HEK293 (cell line): ENCODE measurements around the gene DIPK1C.

Source experiments
- CTCF ChIA-PET: fragments of 350-600 bp; formaldehyde crosslinking; extraction: SDS; loops from one replicate; lab custom pipeline; 2021; ENCODE audit warnings: antibody characterized with exemption; lab: Yijun Ruan, JAX
- POLR2A ChIA-PET: fragments of 300-600 bp; formaldehyde crosslinking; extraction: SDS; loops from one replicate; lab custom pipeline; 2020; ENCODE audit warnings: antibody characterized with exemption, inconsistent platforms; lab: Yijun Ruan, JAX
- H3K27ac ChIP-seq: fragments of 200-500 bp; sonication (Bioruptor generic); 2 replicates; pipeline ENCODE4 v1.5.1; 2014; ENCODE audit warnings: low read depth, low read length, control low read depth, inconsistent platforms; ENCODE audit errors: extremely low read depth
- H3K36me3 ChIP-seq, 2 experiments: fragments of 200-500 bp in 1 of 2; sonication (Bioruptor generic) in 1 of 2; 1 replicate in 1 of 2; 2 replicates in 1 of 2; pipeline ENCODE4 v1.5.1; 2014 to 2017; ENCODE audit warnings: inconsistent platforms in 2 of 2, low read length in 2 of 2; ENCODE audit not compliant: control insufficient read depth in 2 of 2, insufficient read depth in 1 of 2
- H3K4me1 ChIP-seq: fragments of 200-500 bp; sonication (Bioruptor generic); 2 replicates; pipeline ENCODE4 v1.5.1; 2014; ENCODE audit warnings: mild to moderate bottlenecking, low read length, inconsistent platforms; ENCODE audit not compliant: control insufficient read depth, insufficient read depth
- H3K4me3 ChIP-seq: 2 replicates; pipeline ENCODE4 v1.5.1; 2011; ENCODE audit warnings: low read depth, mild to moderate bottlenecking, control low read depth, low read length, moderate library complexity
- H3K9me3 ChIP-seq: fragments of 200-500 bp; sonication (Bioruptor generic); 2 replicates; pipeline ENCODE4 v1.5.1; 2014; ENCODE audit warnings: low read depth, low read length, inconsistent platforms; ENCODE audit not compliant: control insufficient read depth, insufficient read depth
- EGR2 ChIP-seq: fragments of 450-650 bp; formaldehyde crosslinking; IDR thresholded peaks from 2 replicates; pipeline ENCODE4 v1.5.1; 2016; ENCODE audit warnings: low read depth, missing biosample characterization, missing genetic modification characterization
- FEZF1 ChIP-seq: fragments of 450-650 bp; formaldehyde crosslinking; IDR thresholded peaks from 2 replicates; pipeline ENCODE4 v1.5.1; 2016; ENCODE audit warnings: missing biosample characterization, missing genetic modification characterization
- GLI4 ChIP-seq: fragments of 450-650 bp; formaldehyde crosslinking; IDR thresholded peaks from 2 replicates; pipeline ENCODE4 v1.5.1; 2016; ENCODE audit warnings: missing biosample characterization, missing genetic modification characterization
- IKZF3 ChIP-seq: fragments of 450-650 bp; IDR thresholded peaks from 2 replicates; pipeline ENCODE4 v1.5.0; 2018; ENCODE audit warnings: missing biosample characterization, mild to moderate bottlenecking, missing genetic modification characterization, moderate library complexity
- KLF7 ChIP-seq: fragments of 450-650 bp; formaldehyde crosslinking; IDR thresholded peaks from 2 replicates; pipeline ENCODE4 v1.5.1; 2016; ENCODE audit warnings: missing biosample characterization, missing genetic modification characterization, borderline replicate concordance
- PATZ1 ChIP-seq: fragments of 450-650 bp; formaldehyde crosslinking; IDR thresholded peaks from 2 replicates; pipeline ENCODE4 v1.5.1; 2016; ENCODE audit warnings: missing biosample characterization, missing genetic modification characterization
- SALL2 ChIP-seq: fragments of 450-650 bp; formaldehyde crosslinking; IDR thresholded peaks from 2 replicates; pipeline ENCODE4 v1.5.0; 2017; ENCODE audit warnings: missing biosample characterization, mild to moderate bottlenecking, missing genetic modification characterization, borderline replicate concordance
- SCRT1 ChIP-seq: fragments of 450-650 bp; formaldehyde crosslinking; IDR thresholded peaks from 2 replicates; pipeline ENCODE4 v1.5.1; 2016; ENCODE audit warnings: missing biosample characterization, missing genetic modification characterization, borderline replicate concordance
- YY1 ChIP-seq: fragments of 450-650 bp; formaldehyde crosslinking; IDR thresholded peaks from 2 replicates; pipeline ENCODE4 v1.5.1; 2018; ENCODE audit warnings: missing biosample characterization, missing genetic modification characterization
- ZBTB10 ChIP-seq: fragments of 450-650 bp; formaldehyde crosslinking; IDR thresholded peaks from 2 replicates; pipeline ENCODE4 v1.5.1; 2016; ENCODE audit warnings: missing biosample characterization, missing genetic modification characterization
- ZBTB20 ChIP-seq: fragments of 450-650 bp; formaldehyde crosslinking; IDR thresholded peaks from 2 replicates; pipeline ENCODE4 v1.5.1; 2016; ENCODE audit warnings: missing biosample characterization, missing genetic modification characterization
- ZFHX2 ChIP-seq: fragments of 450-650 bp; formaldehyde crosslinking; conservative IDR thresholded peaks from 2 replicates; pipeline ENCODE4 v1.5.1; 2016; ENCODE audit warnings: missing biosample characterization, missing genetic modification characterization
- ZFP3 ChIP-seq: fragments of 450-650 bp; formaldehyde crosslinking; IDR thresholded peaks from 2 replicates; pipeline ENCODE4 v1.5.1; 2016; ENCODE audit warnings: low read depth, missing biosample characterization, missing genetic modification characterization
- ZNF112 ChIP-seq: fragments of 450-650 bp; formaldehyde crosslinking; IDR thresholded peaks from 2 replicates; pipeline ENCODE4 v1.5.0; 2017; ENCODE audit warnings: missing biosample characterization, missing genetic modification characterization
- ZNF138 ChIP-seq: fragments of 450-650 bp; formaldehyde crosslinking; IDR thresholded peaks from 2 replicates; pipeline ENCODE4 v1.5.1; 2016; ENCODE audit warnings: missing biosample characterization, missing genetic modification characterization, borderline replicate concordance
- ZNF184 ChIP-seq: fragments of 450-650 bp; IDR thresholded peaks from 2 replicates; pipeline ENCODE4 v1.5.1; 2018; ENCODE audit warnings: missing biosample characterization, mild to moderate bottlenecking, missing genetic modification characterization
- ZNF2 ChIP-seq: fragments of 450-650 bp; formaldehyde crosslinking; IDR thresholded peaks from 2 replicates; pipeline ENCODE4 v1.5.1; 2016; ENCODE audit warnings: missing biosample characterization, missing genetic modification characterization
- ZNF211 ChIP-seq: fragments of 450-650 bp; formaldehyde crosslinking; IDR thresholded peaks from 2 replicates; pipeline ENCODE4 v1.5.1; 2016; ENCODE audit warnings: low read depth, missing biosample characterization, missing genetic modification characterization
- ZNF324 ChIP-seq: fragments of 450-650 bp; formaldehyde crosslinking; IDR thresholded peaks from 2 replicates; pipeline ENCODE4 v1.5.1; 2016; ENCODE audit warnings: missing biosample characterization, missing genetic modification characterization
- ZNF362 ChIP-seq: fragments of 450-650 bp; formaldehyde crosslinking; IDR thresholded peaks from 2 replicates; pipeline ENCODE4 v1.5.1; 2016; ENCODE audit warnings: missing biosample characterization, missing genetic modification characterization
- ZNF585B ChIP-seq: fragments of 450-650 bp; formaldehyde crosslinking; IDR thresholded peaks from 2 replicates; pipeline ENCODE4 v1.5.1; 2016; ENCODE audit warnings: missing biosample characterization, missing genetic modification characterization
- ZNF658 ChIP-seq: fragments of 450-650 bp; formaldehyde crosslinking; IDR thresholded peaks from 2 replicates; pipeline ENCODE4; 2016; ENCODE audit warnings: missing biosample characterization, missing genetic modification characterization
- ZNF747 ChIP-seq: fragments of 450-650 bp; formaldehyde crosslinking; IDR thresholded peaks from 2 replicates; pipeline ENCODE4 v1.5.1; 2016; ENCODE audit warnings: missing biosample characterization, missing genetic modification characterization
- ZNF768 ChIP-seq: fragments of 450-650 bp; formaldehyde crosslinking; IDR thresholded peaks from 2 replicates; pipeline ENCODE4 v1.5.1; 2018; ENCODE audit warnings: missing biosample characterization, mild to moderate bottlenecking, missing genetic modification characterization
- TF ChIP-seq, protein P1 (sequence below): fragments of 450-650 bp; formaldehyde crosslinking; IDR thresholded peaks from 2 replicates; pipeline ENCODE4 v1.5.1; 2017; ENCODE audit warnings: missing biosample characterization, missing genetic modification characterization

The DIPK1C gene

GRCh38 chr18:74473976-74474640 lies 17.0 kb upstream of the DIPK1C start:
- Histone ChIP-seq H3K4me1 (no peaks in the 10 kb centered on the region), H3K36me3 (no peaks in the 10 kb centered on the region), H3K9me3 (no peaks in the 10 kb centered on the region), H3K27ac (no peak overlapping the region), H3K4me3 (no peak overlapping the region)
- ChIA-PET CTCF (no interaction called here), POLR2A (no interaction called here)
- TF ChIP-seq PATZ1 (tag by site-specific recombination) = no peak
- no peak for TF ChIP-seq IKZF3
- TF ChIP-seq ZNF2 (tag by site-specific recombination) = no peak
- no peak for TF ChIP-seq ZNF138
- TF ChIP-seq EGR2 (tag by site-specific recombination) = peak; percentile 52; the same call in 1 of the 2 replicates
- TF ChIP-seq ZNF658 (tag by site-specific recombination) = no peak
- TF ChIP-seq ZFHX2 (tag by site-specific recombination) = 0 out of 2 replicates have a peak, but pooled peaks have one; percentile 14
- TF ChIP-seq, protein P1, sequence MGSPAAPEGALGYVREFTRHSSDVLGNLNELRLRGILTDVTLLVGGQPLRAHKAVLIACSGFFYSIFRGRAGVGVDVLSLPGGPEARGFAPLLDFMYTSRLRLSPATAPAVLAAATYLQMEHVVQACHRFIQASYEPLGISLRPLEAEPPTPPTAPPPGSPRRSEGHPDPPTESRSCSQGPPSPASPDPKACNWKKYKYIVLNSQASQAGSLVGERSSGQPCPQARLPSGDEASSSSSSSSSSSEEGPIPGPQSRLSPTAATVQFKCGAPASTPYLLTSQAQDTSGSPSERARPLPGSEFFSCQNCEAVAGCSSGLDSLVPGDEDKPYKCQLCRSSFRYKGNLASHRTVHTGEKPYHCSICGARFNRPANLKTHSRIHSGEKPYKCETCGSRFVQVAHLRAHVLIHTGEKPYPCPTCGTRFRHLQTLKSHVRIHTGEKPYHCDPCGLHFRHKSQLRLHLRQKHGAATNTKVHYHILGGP (tag by site-specific recombination) = no peak

DNA sequence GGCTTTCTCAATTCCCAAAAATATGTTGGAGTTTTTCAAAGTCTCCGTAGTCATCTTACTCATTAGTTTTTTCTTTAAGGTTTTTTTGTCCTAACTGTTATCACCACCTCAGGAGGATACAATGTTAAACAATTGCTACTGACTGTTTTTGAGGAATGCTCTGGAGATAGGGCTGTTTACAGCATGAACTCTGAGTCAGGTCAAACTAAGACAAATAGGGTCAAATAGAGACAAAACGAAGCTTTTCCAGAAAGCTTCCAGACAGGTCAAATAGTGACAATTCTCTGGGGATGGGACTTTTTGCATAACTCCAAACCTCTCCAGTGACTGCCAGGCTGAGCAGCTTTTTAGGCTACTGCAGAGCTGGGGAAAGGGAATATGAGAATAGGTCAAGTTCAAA lies 15.2 kb upstream of the DIPK1C start:
- CTCF ChIA-PET = no interaction called here
- Histone ChIP-seq H3K9me3 (no peaks in the 10 kb centered on the region), H3K36me3 (no peaks in the 10 kb centered on the region), H3K4me1 (no peaks in the 10 kb centered on the region), H3K27ac (no peak overlapping the region), H3K4me3 (no peak overlapping the region)
- POLR2A ChIA-PET = no interaction called here
- peak; percentile 11; the same call in 1 of the 2 replicates for TF ChIP-seq ZNF585B (tag by site-specific recombination)
- no peak for TF ChIP-seq ZFP3 (tag by site-specific recombination)

DNA sequence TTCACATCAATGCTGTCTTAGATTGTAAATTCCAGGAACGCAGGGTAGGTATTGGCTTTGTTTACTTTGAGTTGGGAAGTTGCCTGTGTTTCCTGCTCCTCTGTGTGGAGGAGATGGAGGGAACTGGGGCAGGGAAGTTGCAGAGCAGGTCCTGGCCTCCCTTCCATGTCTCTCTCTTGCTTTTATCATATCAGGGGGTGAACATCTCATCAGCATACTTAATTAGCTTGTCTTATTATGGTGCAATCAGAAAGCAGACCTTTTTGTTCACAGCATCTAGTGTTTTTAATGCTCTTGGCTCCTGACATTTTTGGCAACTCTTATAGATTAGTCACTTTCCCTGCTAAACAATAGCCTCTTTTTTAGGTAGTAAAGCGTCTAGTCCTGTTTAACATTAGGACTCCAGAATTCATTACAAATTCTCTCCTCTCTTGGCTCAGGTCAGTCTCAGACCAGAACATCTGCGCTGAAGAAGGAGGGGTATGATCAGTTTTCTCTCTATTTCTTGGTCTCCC lies 11.5 kb upstream of the DIPK1C start:
- Histone ChIP-seq H3K36me3 (no peaks in the 10 kb centered on the region), H3K4me1 (no peaks in the 10 kb centered on the region), H3K27ac (no peak overlapping the region), H3K9me3 (no peaks in the 10 kb centered on the region), H3K4me3 (no peak overlapping the region)
- ChIA-PET CTCF (interaction anchor here (0.7 to 0.9 kb wide), 2 partner anchors 63 to 115 kb away, joined by 3 to 5 read pairs; no protein-coding TSS in a partner anchor), POLR2A (no interaction called here)
- TF ChIP-seq ZNF112 (tag by site-specific recombination) = no peak
- no peak for TF ChIP-seq KLF7 (tag by site-specific recombination)
- no peak for TF ChIP-seq ZNF768 (tag by site-specific recombination)
- no peak for TF ChIP-seq GLI4 (tag by site-specific recombination)
- no peak for TF ChIP-seq ZNF362
- TF ChIP-seq SALL2 = no peak
- no peak for TF ChIP-seq ZNF324 (tag by site-specific recombination)
- TF ChIP-seq ZNF184 (tag by site-specific recombination) = no peak
- TF ChIP-seq ZBTB10 (tag by site-specific recombination) = no peak
- no peak for TF ChIP-seq ZNF211 (tag by site-specific recombination)
- no peak for TF ChIP-seq SCRT1 (tag by site-specific recombination)
- TF ChIP-seq YY1 (tag by site-specific recombination) = no peak
- no peak for TF ChIP-seq ZNF747 (tag by site-specific recombination)
- no peak for TF ChIP-seq FEZF1 (tag by site-specific recombination)
- no peak for TF ChIP-seq ZBTB20 (tag by site-specific recombination)
